Keratinocyte (primary cell): ENCODE measurements around the gene FLNB.

ENCODE experiments used
- CTCF ChIP-seq, 3 experiments: IDR thresholded peaks in 1 of 3; conservative IDR thresholded peaks in 1 of 3; optimal IDR thresholded peaks in 1 of 3; 2 replicates in 2 of 3; 3 replicates in 1 of 3; pipeline versions ENCODE3 to v1.5.1; 2011; ENCODE audit warnings: low read length in 3 of 3, mild to moderate bottlenecking in 3 of 3, moderate library complexity in 2 of 3, control low read depth in 1 of 3, inconsistent platforms in 1 of 3; ENCODE audit not compliant: insufficient read depth in 2 of 3; ENCODE audit errors: extremely low read depth in 1 of 3
- EZH2 ChIP-seq: IDR thresholded peaks from one replicate; pipeline ENCODE4 v1.6.1; 2012; ENCODE audit warnings: inconsistent platforms, mild to moderate bottlenecking, low read length, moderate library complexity

GRCh38 chr3:58150130-58150809 lies 142.0 kb downstream of the FLNB start:
- TF ChIP-seq CTCF (optimal IDR thresholded peaks at IDR 0.05 in 1 of 3, IDR thresholded peaks at IDR 0.05 in 1 of 3, conservative IDR thresholded peaks at IDR 0.05 in 1 of 3; ENCODE audit: extremely low read depth in 1 of 3, insufficient read depth in 2 of 3, low read length in 3 of 3) (no peak), EZH2 (no peak)
